ENCODE results near the gene TBC1D12.

- TF ChIP-seq CTCF (conservative IDR thresholded peaks at IDR 0.05) = no peak
- TF ChIP-seq EZH2 (IDR thresholded peaks at IDR 0.05; ENCODE audit: low read depth) = no peak
These were observed 18.2 kb downstream of the TBC1D12 start for GRCh38 chr10:94420516-94420915.

All from PC-9 (cell line).